GM19193 (cell line): ENCODE data around the gene TRAPPC14.
A peak's percentile ranks its signal among the peaks of the same experiment; 100 is the strongest.

ENCODE experiments used
- POLR2A ChIP-seq: IDR thresholded peaks from 4 replicates; pipeline ENCODE4 v1.6.1; 2011; ENCODE audit not compliant: insufficient read depth, insufficient read length; ENCODE audit errors: extremely low read depth

The TRAPPC14 gene

GRCh38 chr7:100141555-100141949 lies 17.0 kb downstream of the TRAPPC14 start:
- no peak for TF ChIP-seq POLR2A

DNA sequence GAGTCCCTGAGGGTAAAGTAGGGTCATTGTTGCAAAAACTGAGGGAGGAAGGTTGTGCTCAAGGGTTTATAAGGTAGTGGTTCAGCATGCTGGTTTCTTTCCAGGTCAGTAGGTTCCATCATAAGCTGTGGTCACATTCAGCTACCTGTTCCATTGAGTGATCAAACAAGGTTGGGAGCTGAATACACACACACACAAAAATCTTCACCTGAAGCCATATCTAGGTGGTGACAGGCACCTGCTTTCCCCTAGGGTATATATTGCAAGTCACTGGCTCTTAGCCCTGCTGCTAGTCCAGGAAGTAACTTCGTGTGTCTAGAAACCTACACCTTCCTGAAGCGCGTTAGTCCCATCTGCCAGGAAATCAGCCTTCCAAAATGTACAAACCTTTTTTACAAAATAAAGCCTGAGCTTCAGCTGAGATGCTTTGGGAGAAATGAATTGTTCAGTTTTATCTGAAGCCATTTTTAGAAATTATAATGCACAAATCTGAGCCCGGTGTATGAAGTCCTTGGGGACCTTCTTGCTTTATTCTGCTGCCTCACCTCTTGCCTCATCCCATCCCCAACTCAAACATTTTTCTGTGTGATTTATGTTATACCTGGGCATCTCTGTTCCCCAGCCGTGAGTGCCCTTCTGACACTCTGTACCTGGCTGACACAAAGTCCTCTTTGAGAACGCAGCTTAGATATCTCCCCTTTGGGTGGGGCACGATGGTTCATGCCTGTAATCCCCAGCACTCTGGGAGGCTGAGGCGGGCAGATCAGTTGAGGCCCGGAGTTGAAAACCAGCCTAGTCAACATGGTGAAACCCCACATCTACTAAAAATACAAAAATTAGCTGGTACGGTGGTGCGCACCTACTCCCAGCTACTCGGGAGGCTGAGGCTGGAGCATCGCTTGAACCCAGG lies 20.4 kb downstream of the TRAPPC14 start:
- TF ChIP-seq POLR2A, result no peak

DNA sequence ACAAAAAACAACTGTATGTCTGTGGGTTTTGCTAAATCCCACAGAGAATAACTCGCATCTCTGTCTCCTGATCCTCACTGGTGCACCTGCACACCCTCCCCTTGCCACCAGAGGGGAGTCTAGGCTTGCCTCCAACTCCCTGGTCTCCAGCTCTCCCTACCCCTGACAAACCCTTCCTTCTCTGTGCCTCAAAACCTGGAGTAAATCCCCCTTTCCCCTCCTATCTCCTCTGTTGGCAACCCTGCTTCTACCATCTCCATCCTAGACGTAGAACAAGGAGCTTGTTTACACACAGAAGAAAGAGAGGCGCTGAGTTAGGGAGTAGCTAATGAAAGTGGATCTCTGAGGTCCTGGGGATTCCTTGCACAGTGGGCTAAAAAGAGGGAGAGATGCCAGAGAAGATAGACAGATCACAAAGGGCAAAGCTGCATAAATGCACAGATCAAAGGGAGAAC lies 25.8 kb downstream of the TRAPPC14 start:
- TF ChIP-seq POLR2A, result no peak

DNA sequence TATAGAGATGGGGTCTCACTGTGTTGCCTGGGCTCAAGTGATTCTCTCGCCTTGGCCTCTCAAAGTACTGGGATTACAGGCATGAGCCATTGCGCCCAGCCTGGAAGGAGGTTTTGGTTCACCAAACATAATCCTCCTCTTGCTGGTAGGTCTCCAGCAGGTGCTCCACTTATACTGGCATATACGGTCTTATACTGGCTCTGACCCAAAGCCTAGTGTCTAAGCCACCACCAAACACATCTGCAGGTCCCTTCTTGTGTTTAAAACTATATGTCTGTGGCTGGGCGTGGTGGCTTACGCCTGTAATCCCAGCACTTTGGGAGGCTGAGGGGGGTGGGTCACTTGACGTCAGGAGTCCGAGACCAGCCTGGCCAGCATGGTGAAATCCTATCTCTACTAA lies 26.4 kb downstream of the TRAPPC14 start:
- no peak for TF ChIP-seq POLR2A

DNA sequence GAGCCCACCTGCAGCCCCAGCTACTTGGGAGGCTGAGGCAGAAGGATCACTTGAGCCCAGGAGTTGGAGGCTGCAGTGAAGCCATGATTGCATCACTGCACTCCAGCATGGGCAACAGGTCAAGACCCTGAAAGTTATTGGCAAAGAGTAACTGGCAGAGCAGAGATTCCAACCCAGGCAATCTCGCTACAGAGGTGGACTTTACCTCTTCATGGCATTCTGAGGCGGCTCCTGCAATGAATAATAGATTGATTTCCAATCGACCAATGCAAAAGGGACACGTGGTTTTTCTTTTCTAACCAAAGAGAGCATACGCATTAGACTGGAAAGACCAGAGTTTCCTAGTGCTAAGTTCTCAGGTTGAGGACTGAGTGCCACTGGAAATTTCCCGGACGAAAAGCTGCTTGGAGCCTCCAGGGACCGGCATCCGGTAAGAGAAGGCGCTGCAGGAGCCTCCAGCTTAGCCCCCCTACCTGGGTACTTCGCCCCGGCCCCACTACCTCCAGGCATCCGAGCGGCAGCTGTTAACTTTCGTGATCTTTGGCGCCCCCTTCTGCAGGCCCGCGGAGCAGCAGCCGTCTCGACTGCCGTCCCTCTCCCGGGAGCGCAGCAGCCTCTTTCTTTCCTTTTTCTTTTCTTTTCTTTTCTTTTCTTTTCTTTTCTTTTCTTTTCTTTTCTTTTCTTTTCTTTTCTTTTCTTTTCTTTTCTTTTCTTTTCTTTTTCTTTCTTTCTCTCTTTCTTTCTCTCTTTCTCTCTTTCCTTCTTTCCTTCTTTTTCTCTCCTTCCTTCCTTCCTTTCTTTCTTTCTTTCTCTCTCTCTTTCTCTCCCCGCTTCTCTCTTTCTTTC lies 27.7 kb downstream of the TRAPPC14 start:
- TF ChIP-seq POLR2A, result no peak

DNA sequence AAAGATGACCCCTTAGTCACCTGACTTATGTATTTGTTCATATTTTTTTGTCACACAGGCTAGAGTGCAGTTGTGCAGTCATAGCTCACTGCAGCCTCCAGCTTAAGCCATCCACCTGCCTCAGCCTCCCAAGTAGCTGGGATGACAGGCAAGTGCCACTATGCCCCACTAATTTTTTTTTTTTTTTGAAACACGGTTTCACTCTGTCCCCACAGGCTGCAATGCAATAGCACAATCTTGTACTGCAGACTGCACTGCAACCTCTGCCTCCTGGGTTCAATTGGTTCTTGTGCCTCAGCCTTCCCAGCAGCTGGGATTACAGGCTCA lies 29.9 kb downstream of the TRAPPC14 start:
- no peak for TF ChIP-seq POLR2A

GRCh38 chr7:100127866-100128636 lies 30.5 kb downstream of the TRAPPC14 start:
- TF ChIP-seq POLR2A, result no peak

DNA sequence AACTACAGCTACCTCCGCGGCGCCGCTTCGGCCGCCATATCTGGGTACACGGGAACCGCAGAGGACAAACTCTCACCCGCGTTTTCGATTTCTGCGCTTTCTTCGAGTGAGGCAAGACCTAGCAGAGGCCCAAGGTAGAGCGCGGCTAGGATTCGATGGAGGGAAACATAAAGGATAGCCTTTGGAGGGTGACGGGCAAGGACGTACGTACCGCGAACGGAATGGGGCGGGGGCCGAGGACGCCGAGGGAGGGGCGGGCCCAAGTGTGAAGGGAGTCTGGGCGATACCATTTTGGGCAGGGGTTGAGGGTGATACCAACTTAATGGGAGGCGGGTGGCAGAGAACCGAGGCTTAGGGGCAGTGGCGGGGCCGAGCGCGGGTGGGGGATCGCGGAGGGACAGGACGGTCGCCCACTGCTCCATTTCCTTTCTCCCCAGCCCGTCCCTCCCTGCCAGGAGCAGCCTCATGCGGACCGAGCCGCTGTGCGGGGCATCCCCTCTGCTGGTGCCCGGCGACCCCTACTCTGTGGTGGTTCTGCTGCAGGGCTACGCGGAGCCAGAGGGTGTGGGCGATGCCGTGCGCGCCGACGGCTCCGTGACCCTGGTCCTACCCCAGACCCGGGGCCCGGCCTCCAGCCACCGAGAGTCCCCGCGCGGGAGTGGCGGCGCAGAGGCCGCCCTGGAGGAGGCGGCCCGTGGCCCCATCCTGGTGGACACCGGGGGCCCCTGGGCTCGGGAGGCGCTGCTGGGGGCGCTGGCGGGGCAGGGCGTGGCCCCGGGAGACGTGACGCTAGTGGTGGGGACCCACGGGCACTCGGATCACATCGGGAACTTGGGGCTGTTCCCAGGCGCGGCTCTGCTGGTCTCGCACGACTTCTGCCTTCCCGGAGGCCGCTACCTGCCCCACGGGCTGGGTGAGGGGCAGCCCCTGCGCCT lies 31.3 kb downstream of the TRAPPC14 start, which contains the start of gene MBLAC1:
Gene MBLAC1, plus strand, starts transcription at position 37 of the 935 bp plus-strand sequence. Its CDS starts 429 bp downstream, at position 466.
- TF ChIP-seq POLR2A, result peak; percentile 87

GRCh38 chr7:100126239-100126930 lies 32.1 kb downstream of the TRAPPC14 start:
- no peak for TF ChIP-seq POLR2A

DNA sequence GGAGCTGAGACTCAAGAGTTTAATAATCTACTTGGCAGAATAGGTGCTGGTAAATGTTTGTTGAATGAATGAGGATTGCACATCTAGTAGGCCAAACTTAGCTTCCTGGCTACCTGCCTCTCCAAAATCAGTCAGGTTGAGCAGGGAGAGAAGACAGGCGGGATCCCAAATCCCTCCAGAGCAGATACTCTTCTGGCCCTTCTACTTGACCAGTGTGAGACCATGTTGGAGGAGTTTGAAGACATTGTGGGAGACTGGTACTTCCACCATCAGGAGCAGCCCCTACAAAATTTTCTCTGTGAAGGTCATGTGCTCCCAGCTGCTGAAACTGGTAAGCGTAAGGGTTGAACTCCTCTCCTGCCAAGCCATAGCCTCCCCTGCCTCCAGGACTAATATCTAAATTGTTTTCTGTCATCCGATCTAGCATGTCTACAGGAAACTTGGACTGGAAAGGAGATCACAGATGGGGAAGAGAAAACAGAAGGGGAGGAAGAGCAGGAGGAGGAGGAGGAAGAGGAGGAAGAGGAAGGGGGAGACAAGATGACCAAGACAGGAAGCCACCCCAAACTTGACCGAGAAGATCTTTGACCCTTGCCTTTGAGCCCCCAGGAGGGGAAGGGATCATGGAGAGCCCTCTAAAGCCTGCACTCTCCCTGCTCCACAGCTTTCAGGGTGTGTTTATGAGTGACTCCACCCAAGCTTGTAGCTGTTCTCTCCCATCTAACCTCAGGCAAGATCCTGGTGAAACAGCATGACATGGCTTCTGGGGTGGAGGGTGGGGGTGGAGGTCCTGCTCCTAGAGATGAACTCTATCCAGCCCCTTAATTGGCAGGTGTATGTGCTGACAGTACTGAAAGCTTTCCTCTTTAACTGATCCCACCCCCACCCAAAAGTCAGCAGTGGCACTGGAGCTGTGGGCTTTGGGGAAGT lies 34.0 kb downstream of the TRAPPC14 start:
- TF ChIP-seq POLR2A, result no peak

DNA sequence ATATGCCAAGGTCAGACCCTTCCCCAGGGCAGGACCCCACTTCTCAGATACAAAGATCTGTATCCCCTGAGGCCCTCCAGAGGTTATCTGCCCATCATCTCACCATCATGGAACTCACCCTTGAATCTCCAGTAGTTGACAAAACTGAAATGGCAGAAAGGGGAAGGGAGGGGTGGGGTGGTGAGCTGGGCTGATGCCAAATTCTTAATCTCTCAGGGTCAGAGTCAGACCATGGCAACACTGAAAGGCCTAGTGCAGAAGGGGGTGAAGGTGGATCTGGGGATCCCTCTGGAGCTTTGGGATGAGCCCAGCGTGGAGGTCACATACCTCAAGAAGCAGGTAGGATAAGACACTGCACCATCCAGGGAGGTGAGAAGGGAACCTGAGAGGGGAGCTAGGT lies 36.0 kb downstream of the TRAPPC14 start:
- no peak for TF ChIP-seq POLR2A

GRCh38 chr7:100122067-100122466 lies 36.5 kb downstream of the TRAPPC14 start:
- no peak for TF ChIP-seq POLR2A
